Neural cell (in vitro differentiated cells): Measurements from ENCODE around the gene DPYD. TPM values are rescaled to one million over a fixed set of nuclear protein-coding genes. Genes with fewer than 3 reads are reported as not detected.

ENCODE experiments used
- H2AFZ ChIP-seq: fragments of 200-600, 300-800 bp; sonication (generic), shearing (Covaris generic); 2 replicates; pipeline ENCODE4 v1.6.0; 2014; ENCODE audit warnings: low read depth, mild to moderate bottlenecking, antibody characterized with exemption, low read length, moderate library complexity
- H3F3A ChIP-seq: fragments of 200-600 bp; shearing (Covaris generic); 2 replicates; pipeline ENCODE4 v1.6.1; 2016; ENCODE audit warnings: mild to moderate bottlenecking, moderate library complexity, mixed read lengths, antibody characterized with exemption, low read length; ENCODE audit not compliant: insufficient read depth, poor library complexity, severe bottlenecking
- H3K27ac ChIP-seq: fragments of 200-600, 300-800 bp; sonication (generic), shearing (Covaris generic); 2 replicates; pipeline ENCODE4 v1.5.1; 2014; ENCODE audit warnings: mild to moderate bottlenecking, low read length, moderate library complexity
- H3K27me3 ChIP-seq: fragments of 300-800, 200-600 bp; sonication (generic), shearing (Covaris generic); 2 replicates; pipeline ENCODE4 v1.6.0; 2014; ENCODE audit warnings: mild to moderate bottlenecking, low read depth, low read length, moderate library complexity; ENCODE audit not compliant: insufficient read depth
- H3K36me3 ChIP-seq: fragments of 300-800, 200-600 bp; sonication (generic), shearing (Covaris generic); 2 replicates; pipeline ENCODE4 v1.5.1; 2014; ENCODE audit warnings: mild to moderate bottlenecking, antibody characterized with exemption, low read length, moderate library complexity; ENCODE audit not compliant: insufficient read depth
- H3K4me2 ChIP-seq: fragments of 300-800, 200-600 bp; sonication (generic), shearing (Covaris generic); 2 replicates; pipeline ENCODE4 v1.6.0; 2014; ENCODE audit warnings: mild to moderate bottlenecking, low read length
- H3K4me3 ChIP-seq: fragments of 300-800, 200-600 bp; sonication (generic), shearing (Covaris generic); 2 replicates; pipeline ENCODE4 v1.5.1; 2014; ENCODE audit warnings: mild to moderate bottlenecking, low read length, moderate library complexity
- H3K79me2 ChIP-seq: fragments of 200-600 bp; shearing (Covaris generic); replicated peaks from 2 replicates; pipeline ENCODE4 v1.6.0; 2014; ENCODE audit warnings: mild to moderate bottlenecking, low read length, moderate library complexity; ENCODE audit not compliant: insufficient read depth
- H3K9ac ChIP-seq: fragments of 300-800, 200-600 bp; sonication (generic), shearing (Covaris generic); 2 replicates; pipeline ENCODE4 v1.6.1; 2016; ENCODE audit warnings: mild to moderate bottlenecking, low read length, mixed read lengths
- H3K9me2 ChIP-seq: fragments of 200-600 bp; shearing (Covaris generic); 2 replicates; pipeline ENCODE4 v1.6.1; 2016; ENCODE audit warnings: mild to moderate bottlenecking, low read length, mixed read lengths; ENCODE audit not compliant: insufficient read depth
- H3K9me3 ChIP-seq: fragments of 200-600, 300-800 bp; sonication (generic), shearing (Covaris generic); 2 replicates; pipeline ENCODE4 v1.6.1; 2016; ENCODE audit warnings: mild to moderate bottlenecking, mixed run types, low read length, moderate library complexity, mixed read lengths
- H4K20me1 ChIP-seq: fragments of 200-600 bp; shearing (Covaris generic); 2 replicates; pipeline ENCODE4 v1.6.1; 2016; ENCODE audit warnings: mild to moderate bottlenecking, mixed run types; ENCODE audit not compliant: insufficient read depth
- EP300 ChIP-seq: fragments of 450-650 bp; conservative IDR thresholded peaks from 2 replicates; pipeline ENCODE4 v1.6.1; 2014; ENCODE audit warnings: antibody characterized with exemption, mild to moderate bottlenecking, moderate library complexity; ENCODE audit not compliant: poor library complexity, severe bottlenecking
- EZH2 ChIP-seq: fragments of 200-600, 300-800 bp; shearing (Covaris generic), sonication (generic); IDR thresholded peaks from 2 replicates; pipeline ENCODE4 v1.6.1; 2014; ENCODE audit warnings: antibody characterized with exemption, low read length, borderline replicate concordance, mild to moderate bottlenecking; ENCODE audit not compliant: insufficient read depth, poor library complexity, severe bottlenecking
- MXI1 ChIP-seq: fragments of 450-650 bp; conservative IDR thresholded peaks from 2 replicates; pipeline ENCODE4 v1.6.1; 2014; ENCODE audit warnings: antibody characterized with exemption, mild to moderate bottlenecking; ENCODE audit not compliant: poor library complexity, severe bottlenecking
- POLR2AphosphoS5 ChIP-seq: IDR thresholded peaks from 2 replicates; pipeline ENCODE4 v1.6.1; 2012
- RAD21 ChIP-seq: fragments of 450-650 bp; conservative IDR thresholded peaks from 2 replicates; pipeline ENCODE4 v1.6.1; 2014; ENCODE audit warnings: antibody characterized with exemption, mild to moderate bottlenecking, moderate library complexity
- REST ChIP-seq: IDR thresholded peaks from 2 replicates; pipeline ENCODE4 v1.6.1; 2012; ENCODE audit warnings: borderline replicate concordance
- SMC3 ChIP-seq: fragments of 450-650 bp; conservative IDR thresholded peaks from 2 replicates; pipeline ENCODE4 v1.6.1; 2014; ENCODE audit warnings: antibody characterized with exemption, mild to moderate bottlenecking, moderate library complexity; ENCODE audit not compliant: poor library complexity
- TAF1 ChIP-seq: IDR thresholded peaks from 2 replicates; pipeline ENCODE4 v1.6.1; 2012; ENCODE audit warnings: low read depth
- polyA plus RNA-seq: library from polyadenylated mRNA; depleted of rRNA; stranded (reverse); fragments of >200 nt; gene quantifications from 2 replicates; pipeline ENCODE4 v1.2.3, GENCODE V29; 2014
- TF ChIP-seq, protein P1 (sequence below): fragments of 450-650 bp; IDR thresholded peaks from 2 replicates; pipeline ENCODE4 v1.5.1; 2014; ENCODE audit warnings: antibody characterized with exemption, mild to moderate bottlenecking, moderate library complexity; ENCODE audit not compliant: poor library complexity, severe bottlenecking

Gene DPYD
- polyA plus RNA-seq, 1 donor from 2014 or later = 6.7 TPM

GRCh38 chr1:97467445-97467844 lies 453.4 kb downstream of the DPYD start:
- Histone ChIP-seq H3K4me2 (no peak overlapping the region), H4K20me1 (no peaks in the 10 kb centered on the region), H3K27ac (no peak overlapping the region), H3K27me3 (no peaks in the 10 kb centered on the region), H3K9me3 (peaks cover 6% of the 10 kb centered on the region), H3K9me2 (no peaks in the 10 kb centered on the region), H3K79me2 (no peaks in the 10 kb centered on the region), H3K9ac (no peak overlapping the region), H3F3A (no peaks in the 10 kb centered on the region), H3K4me3 (no peak overlapping the region), H2AFZ (no peak overlapping the region), H3K36me3 (no peaks in the 10 kb centered on the region)
- TF ChIP-seq TAF1 = no peak
- no peak for TF ChIP-seq REST
- no peak for TF ChIP-seq EZH2
- TF ChIP-seq POLR2AphosphoS5 = no peak
- TF ChIP-seq SMC3 = no peak

- H3K9me2 ChIP-seq = no peaks in the 10 kb centered on the region
- peaks cover 6% of the 10 kb centered on the region for H3K9me3 ChIP-seq
- no peaks in the 10 kb centered on the region for H4K20me1 ChIP-seq
- no peak for TF ChIP-seq POLR2AphosphoS5
- TF ChIP-seq RAD21 = no peak
- no peak for TF ChIP-seq EZH2
- TF ChIP-seq EP300 = no peak
- TF ChIP-seq MXI1 = no peak
- TF ChIP-seq SMC3 = no peak
- TF ChIP-seq REST = no peak
- TF ChIP-seq, protein P1, sequence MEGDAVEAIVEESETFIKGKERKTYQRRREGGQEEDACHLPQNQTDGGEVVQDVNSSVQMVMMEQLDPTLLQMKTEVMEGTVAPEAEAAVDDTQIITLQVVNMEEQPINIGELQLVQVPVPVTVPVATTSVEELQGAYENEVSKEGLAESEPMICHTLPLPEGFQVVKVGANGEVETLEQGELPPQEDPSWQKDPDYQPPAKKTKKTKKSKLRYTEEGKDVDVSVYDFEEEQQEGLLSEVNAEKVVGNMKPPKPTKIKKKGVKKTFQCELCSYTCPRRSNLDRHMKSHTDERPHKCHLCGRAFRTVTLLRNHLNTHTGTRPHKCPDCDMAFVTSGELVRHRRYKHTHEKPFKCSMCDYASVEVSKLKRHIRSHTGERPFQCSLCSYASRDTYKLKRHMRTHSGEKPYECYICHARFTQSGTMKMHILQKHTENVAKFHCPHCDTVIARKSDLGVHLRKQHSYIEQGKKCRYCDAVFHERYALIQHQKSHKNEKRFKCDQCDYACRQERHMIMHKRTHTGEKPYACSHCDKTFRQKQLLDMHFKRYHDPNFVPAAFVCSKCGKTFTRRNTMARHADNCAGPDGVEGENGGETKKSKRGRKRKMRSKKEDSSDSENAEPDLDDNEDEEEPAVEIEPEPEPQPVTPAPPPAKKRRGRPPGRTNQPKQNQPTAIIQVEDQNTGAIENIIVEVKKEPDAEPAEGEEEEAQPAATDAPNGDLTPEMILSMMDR = no peak
- H3K27me3 ChIP-seq = no peaks in the 10 kb centered on the region
- no peak overlapping the region for H3K4me2 ChIP-seq
- H2AFZ ChIP-seq = no peak overlapping the region
- no peak overlapping the region for H3K4me3 ChIP-seq
- H3K36me3 ChIP-seq = no peaks in the 10 kb centered on the region
- H3K27ac ChIP-seq = no peak overlapping the region
- no peaks in the 10 kb centered on the region for H3F3A ChIP-seq
- H3K79me2 ChIP-seq = no peaks in the 10 kb centered on the region
- H3K9ac ChIP-seq = no peak overlapping the region
Observed at GRCh38 chr1:97464305-97464704, 456.5 kb downstream of the DPYD start.
